Adrenal gland (tissue), 12 donors: ENCODE results near the gene SUCLG2. TPM values are rescaled to one million over a fixed set of nuclear protein-coding genes. Genes with fewer than 3 reads are reported as not detected.

ENCODE experiments used
- DNase-seq, 7 donors: peaks; one replicate each; pipeline ENCODE4 v3.0.0-alpha.2; 2019 to 2020
- H3K27ac ChIP-seq, 5 donors: fragments of 200-600 bp; sonication (generic) in 4 of 5; 1 replicate in 3 of 5; 2 replicates in 2 of 5; pipeline versions ENCODE4 v1.5.1 to v1.8.0; 2016 to 2020; ENCODE audit warnings: mild to moderate bottlenecking in 1 of 5
- H3K27me3 ChIP-seq: fragments of 200-600 bp; 2 replicates; pipeline ENCODE4 v1.8.0; 2021
- H3K36me3 ChIP-seq, 2 donors: fragments of 200-600 bp; replicated peaks in 1 of 2; 1 replicate in 1 of 2; 2 replicates in 1 of 2; pipeline versions ENCODE4 v1.5.1 to v1.8.0; 2018 to 2022
- H3K4me1 ChIP-seq, 2 donors: fragments of 200-600 bp; replicated peaks in 1 of 2; 1 replicate in 1 of 2; 2 replicates in 1 of 2; pipeline versions ENCODE4 v1.5.1 to v1.8.0; 2018 to 2021
- H3K4me3 ChIP-seq, 4 donors: fragments of 200-600 bp; sonication (generic) in 3 of 4; one replicate each; pipeline ENCODE4 v1.5.1; 2016 to 2018
- H3K9me3 ChIP-seq, 3 donors: fragments of 200-600 bp; sonication (generic) in 1 of 3; replicated peaks in 1 of 3; 1 replicate in 2 of 3; 2 replicates in 1 of 3; pipeline versions ENCODE4 v1.5.1 to v1.8.0; 2016 to 2021
- CTCF ChIP-seq, 6 experiments: fragments of 450-650 bp in 4 of 6; fragments of 200-600 bp in 2 of 6; sonication (generic) in 1 of 6; IDR thresholded peaks; 1 replicate in 5 of 6; 2 replicates in 1 of 6; pipeline versions ENCODE4 v1.5.1 to v1.8.0; 2016 to 2021; ENCODE audit warnings: antibody characterized with exemption in 6 of 6, mild to moderate bottlenecking in 2 of 6, moderate library complexity in 1 of 6
- POLR2A ChIP-seq, 2 donors: fragments of 450-650 bp; IDR thresholded peaks; one replicate each; pipeline ENCODE4 v1.6.1; 2017; ENCODE audit warnings: antibody characterized with exemption in 2 of 2, mild to moderate bottlenecking in 2 of 2, moderate library complexity in 1 of 2
- WGBS, 4 donors: extraction: QIAGEN DNeasy Blood & Tissue Kit in 2 of 4; methylation state at CpG; one replicate each; pipeline versions ENCODE4 v1.1.5 to v1.1.7; 2013 to 2017; 5-methylcytosine and 5-hydroxymethylcytosine counted together
- intact Hi-C, 2 donors: fragments of 100-400 bp; cut with DNase I; formaldehyde crosslinking; loops; one replicate each; pipeline versions ENCODE4 v1.14.1 to v1.15.0; 2022 to 2023
- polyA plus RNA-seq, 3 donors: library from polyadenylated mRNA; stranded (reverse); fragments of 200-250 nt in 2 of 3; fragments of 350-450 nt in 1 of 3; fragmentation: Illumina TruSeq in 1 of 3; extraction: RNeasy Lipid Tissue Mini Kit (QIAGEN cat#74804) in 1 of 3; gene quantifications; one replicate each; pipeline ENCODE4 v1.2.3, GENCODE V29; 2013 to 2014
- total RNA-seq, 9 donors: library from RNA; depleted of rRNA in 4 of 9; stranded (reverse); fragments of >200 nt in 4 of 9; fragments of 120-200 nt in 1 of 9; fragmentation: NEBNext Ultra II Directional in 1 of 9; extraction: Animal tissue kit (Norgen Biotek cat#: 25700) in 1 of 9; gene quantifications; one replicate each; pipeline versions ENCODE4 v1.1.0 to v1.2.4, GENCODE V29; 2013 to 2023
- donor health status: healthy with polysubstance abuse.
- donor health status: Bipolar disorder and iron deficiency.
- donor health status: DM: yes; HTN: yes; CAD: no.
- donor health status: DM: no; HTN: no; CAD: no.
- donor health status: DM: no; HTN: no; CAD: no.
- donor health status: DM: yes; HTN: yes; CAD: no.

The SUCLG2 gene
- total and polyA plus RNA-seq, 12 donors = 24.4 to 115 (median 69.6) TPM

DNA sequence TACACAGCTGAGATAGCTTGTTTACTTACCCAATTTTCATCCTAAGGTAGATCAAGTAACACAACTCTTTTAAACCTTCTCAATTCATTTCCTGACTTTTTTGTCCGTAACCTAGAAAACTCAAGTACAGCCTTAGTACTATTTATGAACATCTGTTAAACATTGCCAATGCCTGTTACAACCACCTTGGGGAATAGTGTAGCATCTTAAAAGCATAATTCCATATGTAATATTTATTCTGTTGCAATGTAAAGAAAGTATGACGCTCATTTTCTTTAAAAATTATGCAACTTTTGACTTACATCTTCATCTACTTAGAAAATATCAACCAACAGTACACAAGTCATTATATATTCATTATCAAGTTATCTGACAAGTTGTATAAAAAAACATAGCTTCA, 54.6 kb downstream of the SUCLG2 start:
- Histone ChIP-seq H3K4me1 (no peaks in the 10 kb centered on the region), H3K36me3 (no peaks in the 10 kb centered on the region), H3K9me3 (no peaks in the 10 kb centered on the region), H3K4me3 (no peak overlapping the region), H3K27ac (no peak overlapping the region), H3K27me3 (no peaks in the 10 kb centered on the region)
- intact Hi-C loops = no loop called here
- no peak for DNase-seq
- WGBS, 4 donors = 93 to 98% (median 97%) methylated on average over 2 of the region's 2 CpGs
- TF ChIP-seq POLR2A (IDR thresholded peaks at IDR 0.05) (no peak), CTCF (IDR thresholded peaks at IDR 0.05) (no peak)

DNA sequence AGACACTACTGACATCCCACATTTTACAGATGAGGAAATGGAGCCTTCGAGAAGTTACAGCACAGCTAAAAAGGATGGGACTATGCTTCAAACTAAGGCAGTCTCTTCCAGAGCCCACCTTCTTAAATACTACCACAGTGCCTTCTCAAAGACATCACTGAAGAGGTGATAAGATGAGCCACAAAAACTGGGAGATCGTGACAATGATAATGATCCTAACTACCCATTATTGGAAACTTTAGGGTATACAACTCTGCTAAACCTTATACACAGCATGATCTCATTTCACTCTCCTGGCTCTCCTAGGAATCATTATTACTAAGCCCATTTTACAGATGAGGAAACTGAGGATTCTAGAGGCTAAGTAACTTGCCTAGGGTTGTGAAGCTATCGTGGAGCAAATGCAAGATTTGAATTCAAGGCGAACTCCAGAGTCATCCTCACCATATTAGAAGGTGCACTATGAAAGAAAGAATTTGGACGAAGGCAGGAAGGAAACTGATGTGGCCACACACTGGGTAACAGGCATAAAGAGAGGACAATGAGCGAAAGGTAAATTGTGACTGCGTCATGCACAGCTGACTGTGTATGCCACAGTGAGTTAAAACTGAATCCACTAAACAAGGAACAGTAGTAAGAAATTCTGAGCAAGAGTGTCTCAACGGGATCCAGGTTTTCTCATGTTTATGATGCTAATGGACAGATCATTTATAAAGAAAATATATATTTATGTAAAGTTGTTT, 55.4 kb downstream of the SUCLG2 start:
- no peak overlapping the region for H3K27ac ChIP-seq
- TF ChIP-seq POLR2A (IDR thresholded peaks at IDR 0.05) (no peak), CTCF (IDR thresholded peaks at IDR 0.05) (no peak)
- no peak for DNase-seq
- H3K4me1 ChIP-seq = no peaks in the 10 kb centered on the region
- no peaks in the 10 kb centered on the region for H3K36me3 ChIP-seq
- intact Hi-C loops = no loop called here
- whole genome bisulfite sequencing, 4 donors = 90 to 94% (median 92%) methylated on average over 7 to 8 of the region's 8 CpGs
- H3K27me3 ChIP-seq = no peaks in the 10 kb centered on the region
- H3K4me3 ChIP-seq = no peak overlapping the region
- H3K9me3 ChIP-seq = no peaks in the 10 kb centered on the region

DNA sequence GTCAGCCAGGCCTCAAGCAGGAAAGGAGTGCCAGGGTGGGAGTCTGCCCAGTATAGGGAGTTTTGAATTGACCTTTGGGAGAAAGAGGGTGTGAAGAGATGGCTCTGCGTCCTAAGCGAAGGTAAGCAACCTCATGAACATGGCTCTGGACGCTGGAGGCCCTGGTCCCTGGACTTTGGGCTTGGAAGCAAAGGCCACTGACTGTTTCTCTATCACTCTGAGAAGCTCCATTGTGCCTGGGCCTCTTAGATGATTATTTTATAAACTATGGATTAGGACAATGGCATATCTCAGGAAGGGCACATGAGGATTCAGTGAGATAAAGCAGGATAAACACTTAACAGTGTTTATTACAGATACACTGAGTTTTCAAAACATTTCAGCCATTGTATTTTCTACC, 59.0 kb downstream of the SUCLG2 start:
- TF ChIP-seq POLR2A (IDR thresholded peaks at IDR 0.05) (no peak), CTCF (IDR thresholded peaks at IDR 0.05) (no peak)
- intact Hi-C loops = no loop called here
- Histone ChIP-seq H3K4me1 (no peaks in the 10 kb centered on the region), H3K9me3 (no peaks in the 10 kb centered on the region), H3K36me3 (no peaks in the 10 kb centered on the region), H3K4me3 (no peak overlapping the region), H3K27me3 (no peaks in the 10 kb centered on the region), H3K27ac (no peak overlapping the region)
- WGBS, 4 donors = 63 to 97% (median 94%) methylated on average over 3 of the region's 3 CpGs
- no peak for DNase-seq

DNA sequence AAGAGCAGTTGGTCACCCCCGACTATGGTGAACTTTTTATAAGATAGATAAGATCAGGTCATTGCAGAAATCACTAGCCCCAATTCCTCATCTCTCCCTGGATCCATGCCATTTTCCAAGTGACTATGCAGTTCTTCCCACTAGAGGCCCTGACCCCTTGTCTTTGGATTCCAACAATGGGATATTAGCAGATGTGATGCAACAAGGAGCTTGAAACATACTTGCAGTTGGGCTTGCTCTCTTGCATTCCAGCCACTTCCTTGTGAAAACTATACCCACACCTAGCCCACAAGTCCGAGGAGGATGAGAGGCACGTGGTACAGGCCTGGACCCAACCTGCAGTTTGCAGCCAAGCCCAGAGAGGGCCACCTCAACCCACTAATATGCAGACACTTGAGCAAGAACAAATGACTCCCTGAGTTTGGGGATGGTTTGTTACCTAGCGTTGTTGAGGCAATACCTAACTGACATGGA, 60.6 kb downstream of the SUCLG2 start:
- Histone ChIP-seq H3K27me3 (no peaks in the 10 kb centered on the region), H3K36me3 (no peaks in the 10 kb centered on the region), H3K27ac (no peak overlapping the region), H3K4me3 (no peak overlapping the region), H3K4me1 (no peaks in the 10 kb centered on the region), H3K9me3 (no peaks in the 10 kb centered on the region)
- intact Hi-C loops = no loop called here
- DNase-seq = peak in 4 of 7 donors; percentile 16 to 31 (median 28)
- no peak for TF ChIP-seq CTCF (IDR thresholded peaks at IDR 0.05)
- no peak for TF ChIP-seq POLR2A (IDR thresholded peaks at IDR 0.05)
- 82 to 88% (median 85%) methylated on average over 4 of the region's 4 CpGs for WGBS, 4 donors
